GM21515 (cell line): ENCODE results near the gene NMUR1.

ENCODE experiments used
- ATAC-seq: cut with Tn5 transposase; IDR thresholded peaks from one replicate; pipeline ENCODE4 v1.9.1; 2021; ENCODE audit not compliant: unreplicated experiment

Gene NMUR1

DNA sequence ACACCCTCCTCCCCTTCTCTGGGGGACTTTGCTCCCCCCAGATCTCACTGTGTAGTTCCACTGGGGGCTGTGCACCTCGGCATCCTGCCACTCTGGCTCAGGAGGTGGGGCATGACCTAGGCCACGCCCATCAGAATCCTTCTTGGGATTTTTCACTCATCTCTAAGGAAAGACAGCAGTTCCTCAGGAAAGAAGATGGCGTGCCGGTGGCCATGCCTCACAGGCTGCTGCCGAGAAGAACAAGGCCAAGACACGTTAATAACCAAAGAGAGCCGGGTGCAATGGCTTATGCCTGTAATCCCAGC lies 3.2 kb downstream of the NMUR1 start:
- ATAC-seq = no peak

DNA sequence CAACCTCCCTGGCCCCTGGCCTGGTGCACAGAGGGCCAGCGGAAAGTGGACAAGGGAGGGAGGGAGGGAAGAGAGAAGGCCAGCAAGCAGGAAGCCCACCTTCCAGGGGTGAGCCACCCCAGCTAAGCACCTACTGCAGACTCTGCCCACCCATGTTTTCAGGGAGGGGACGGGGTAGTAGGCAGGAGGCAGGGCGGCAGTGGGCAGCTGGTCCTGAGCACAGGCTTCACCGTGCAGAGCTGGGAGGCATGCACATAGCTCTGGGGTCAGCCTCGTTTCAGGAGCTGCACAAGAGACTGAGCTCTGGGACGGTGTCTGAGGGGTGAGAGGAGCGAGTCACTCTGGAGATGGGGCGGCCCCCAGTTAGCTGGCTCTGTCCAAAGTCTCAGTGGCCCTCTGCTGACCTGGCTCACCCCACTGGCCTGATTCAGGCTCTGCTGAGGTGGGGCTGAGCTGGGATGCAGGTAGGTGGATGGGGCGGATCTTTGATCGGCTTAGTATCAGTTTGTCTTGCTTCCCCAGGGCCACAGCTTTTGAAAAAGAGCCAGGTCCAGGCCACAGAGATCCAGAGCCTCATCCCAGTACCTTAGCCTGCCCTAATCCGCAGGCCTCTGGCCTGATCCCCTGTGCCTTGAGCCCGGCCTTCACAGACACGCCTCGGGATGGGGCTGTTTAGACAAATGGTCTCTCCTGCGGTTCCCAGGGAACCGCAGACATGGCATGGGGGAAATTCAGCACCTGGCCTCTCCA lies 3.7 kb downstream of the NMUR1 start:
- ATAC-seq = no peak

DNA sequence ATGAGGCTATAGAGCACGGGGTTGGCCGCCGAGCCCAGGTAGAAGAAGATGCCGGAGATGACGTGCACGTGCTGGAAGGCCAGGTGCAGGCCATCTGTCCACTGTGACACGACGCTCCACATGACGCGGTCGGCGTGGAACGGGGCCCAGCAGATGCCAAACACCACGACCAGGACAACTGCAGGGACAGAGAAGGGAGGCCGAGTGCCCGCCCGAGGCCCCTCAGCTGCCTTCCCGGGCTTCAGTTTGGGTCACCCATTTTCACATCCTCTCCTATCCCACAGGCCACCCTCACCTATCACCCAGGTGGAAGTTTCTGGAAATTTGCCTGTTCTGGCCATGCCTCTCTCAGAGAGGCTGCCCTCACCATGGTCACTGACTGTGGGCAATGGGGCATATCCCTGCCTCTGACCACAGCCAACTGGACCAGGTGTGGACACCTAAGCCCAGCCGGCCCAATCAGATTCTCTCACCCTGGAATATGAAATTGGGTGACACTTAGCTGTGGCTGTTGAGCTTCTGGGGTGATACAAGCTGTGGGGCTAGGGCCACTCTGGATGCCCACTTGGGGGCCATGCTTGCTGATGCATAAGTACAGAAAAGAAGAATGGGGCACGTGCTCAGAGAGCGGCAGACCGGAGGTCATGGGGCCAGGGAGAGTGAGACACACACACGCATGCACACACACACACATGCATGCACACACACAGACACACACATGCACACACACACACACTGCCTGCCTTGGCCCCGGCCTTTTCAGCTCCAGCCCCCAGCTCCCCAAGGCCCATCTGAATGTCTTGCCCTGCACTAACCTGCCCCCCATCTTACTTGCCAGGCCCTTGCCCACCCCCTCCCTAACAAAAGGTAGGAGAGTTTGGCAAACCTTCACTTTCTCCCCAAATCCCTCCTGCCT lies 4.7 kb downstream of the NMUR1 start:
- ATAC-seq = no peak

DNA sequence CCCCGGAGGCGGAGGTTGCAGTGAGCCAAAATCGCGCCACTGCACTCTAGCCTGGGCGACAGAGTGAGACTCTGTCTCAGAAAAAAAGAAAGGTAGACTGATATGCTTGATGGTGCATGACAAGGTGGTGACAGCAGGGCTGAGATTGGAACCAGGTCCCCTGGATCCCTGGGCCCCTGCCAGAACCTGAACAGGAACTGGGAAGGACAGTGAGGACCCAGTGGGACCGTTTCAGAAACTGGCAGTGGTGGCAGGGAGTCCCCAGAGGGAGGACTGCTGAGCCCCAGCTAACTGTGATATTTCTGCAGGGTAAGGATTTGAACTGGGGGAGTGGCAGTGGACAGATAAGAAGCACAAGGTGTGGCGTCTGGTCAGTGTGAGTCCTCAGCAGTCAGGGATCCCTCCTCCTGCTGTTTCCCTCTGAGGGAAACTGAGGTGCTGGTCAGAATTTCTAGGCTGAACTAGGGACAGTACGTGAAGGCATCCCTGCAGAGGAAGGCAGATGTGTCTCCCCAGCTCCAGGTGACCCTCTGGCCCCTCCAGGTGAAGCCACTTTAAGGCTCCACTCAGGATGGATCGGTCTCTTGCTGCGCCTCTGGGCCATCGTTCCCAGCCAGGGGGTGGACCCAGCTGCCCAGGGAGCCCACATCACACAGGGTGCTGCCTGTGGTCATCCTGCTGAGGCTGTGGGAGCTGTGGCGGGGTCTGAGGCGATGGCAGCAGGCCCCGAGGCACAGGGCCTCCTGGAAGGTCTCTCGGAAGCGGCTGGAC lies 5.6 kb downstream of the NMUR1 start:
- no peak for ATAC-seq

DNA sequence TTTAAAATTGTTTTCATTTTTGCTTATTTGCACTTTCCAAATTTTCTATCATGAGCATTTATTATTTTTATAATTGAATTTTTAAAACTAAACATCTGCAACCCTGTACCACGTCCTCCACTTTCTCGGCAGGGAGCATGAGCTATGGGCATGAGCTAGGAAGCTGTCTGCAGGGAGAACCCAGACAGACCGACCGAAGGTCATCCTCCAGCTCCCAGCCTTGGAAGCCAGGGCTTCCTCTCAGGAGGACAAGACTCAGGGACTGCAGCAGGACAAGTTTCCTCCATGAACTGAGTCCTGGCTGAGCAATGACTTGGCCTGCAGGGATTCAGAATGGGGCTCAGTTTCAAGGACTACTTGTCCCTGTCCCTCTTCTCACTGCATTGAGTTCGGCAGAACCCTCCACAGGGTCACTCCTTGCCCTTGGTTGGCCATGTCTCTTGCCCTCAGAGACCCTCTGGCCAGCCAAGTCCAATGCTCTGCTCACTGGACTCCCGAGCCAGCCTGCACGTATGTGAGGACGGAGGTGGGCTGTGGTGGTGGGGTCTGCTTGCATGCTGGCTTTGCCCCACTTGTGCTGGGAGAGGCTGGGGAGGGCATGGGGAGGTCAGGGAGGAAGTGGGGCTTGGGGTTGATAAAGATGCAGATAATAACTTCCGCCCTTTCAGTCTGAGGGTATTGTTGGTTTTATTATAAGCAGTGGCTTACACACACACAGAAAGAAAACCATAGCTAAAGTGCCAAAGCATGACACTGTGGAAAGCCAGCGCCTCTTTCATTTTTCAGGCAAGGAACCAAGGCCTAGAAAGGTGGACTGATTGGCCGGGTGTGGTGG lies 6.6 kb downstream of the NMUR1 start:
- ATAC-seq = no peak

DNA sequence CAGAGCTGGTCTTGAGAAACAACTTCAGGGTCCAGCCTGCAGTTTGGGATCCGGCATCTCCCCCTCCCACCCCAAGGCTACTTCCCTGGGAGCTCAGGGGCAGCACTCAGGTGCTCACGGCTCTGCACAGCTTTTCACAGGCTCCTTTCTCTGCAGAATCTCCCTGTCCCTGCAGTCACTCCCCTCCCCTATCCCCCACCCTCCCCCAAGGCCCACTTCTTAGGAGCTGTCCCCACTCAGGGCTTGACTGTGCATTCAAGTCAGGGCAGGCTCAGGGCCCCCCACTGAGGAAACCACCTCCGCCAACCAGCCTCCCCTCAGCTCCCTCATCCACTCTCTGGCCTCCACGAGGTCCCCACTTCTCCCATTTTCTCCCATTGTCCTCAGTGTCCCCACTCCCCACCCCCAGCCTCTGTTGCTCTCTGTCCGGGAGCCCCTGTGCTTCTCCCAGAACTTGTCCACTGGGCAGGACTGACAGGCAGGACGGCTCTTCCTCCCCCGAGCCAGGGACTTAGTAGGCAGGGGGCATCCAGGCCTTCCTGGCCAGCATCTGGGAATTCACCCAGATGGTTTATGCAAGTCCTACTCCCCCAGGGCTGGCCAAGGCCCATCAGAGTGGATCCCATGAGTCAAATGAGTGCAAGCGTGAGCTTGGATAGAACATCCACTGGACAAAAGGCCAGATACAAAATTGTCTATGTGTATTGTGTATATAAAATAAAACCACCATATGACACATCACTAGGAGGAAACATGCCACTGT lies 7.6 kb downstream of the NMUR1 start:
- ATAC-seq = no peak

DNA sequence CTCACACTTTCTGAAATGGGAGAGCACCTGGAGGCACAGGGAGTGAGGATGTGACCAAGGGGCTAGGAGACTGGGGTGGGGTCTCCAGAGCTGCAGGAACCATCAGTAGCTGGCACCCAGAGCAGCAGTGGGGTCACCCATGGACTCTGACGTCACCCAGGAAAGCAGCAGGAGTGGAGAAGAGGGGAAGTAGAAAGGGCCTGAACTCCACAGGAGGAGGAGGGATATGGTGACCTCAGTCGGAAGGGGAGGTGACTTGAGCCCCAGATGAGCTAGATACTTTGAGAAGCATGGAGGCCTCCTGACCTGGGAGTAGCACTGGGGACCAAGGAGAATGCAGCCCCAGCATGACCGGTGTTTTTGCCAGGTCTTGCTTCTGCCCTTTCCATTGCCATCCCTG lies 8.8 kb downstream of the NMUR1 start:
- no peak for ATAC-seq

DNA sequence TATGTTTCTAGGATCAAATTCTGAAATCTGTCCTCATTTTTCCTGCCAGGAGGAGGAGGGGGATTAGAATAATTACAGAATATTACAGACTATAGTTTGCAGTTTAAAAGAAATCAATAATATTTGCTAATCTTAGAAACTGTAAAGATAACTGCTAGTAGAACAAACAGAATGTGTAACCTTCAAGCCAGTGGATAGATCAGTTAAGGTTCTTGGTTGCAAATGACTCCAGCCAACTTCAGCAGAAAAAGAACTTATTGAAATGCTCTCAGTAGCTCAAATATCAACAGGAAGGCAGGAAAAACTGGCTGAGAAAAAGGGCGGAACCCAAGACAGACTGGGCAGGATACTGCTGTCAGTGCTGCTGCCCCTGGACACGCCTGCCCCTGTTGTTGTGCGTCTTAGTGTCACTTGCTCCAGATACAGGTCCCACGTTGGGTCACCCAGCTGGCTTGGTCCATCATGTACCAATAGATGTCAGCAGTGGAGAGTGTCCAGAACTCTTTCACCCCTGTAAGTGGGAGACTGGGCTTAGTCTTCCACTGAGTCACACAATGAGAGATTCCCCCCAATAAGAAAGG lies 10.2 kb downstream of the NMUR1 start:
- ATAC-seq = no peak

DNA sequence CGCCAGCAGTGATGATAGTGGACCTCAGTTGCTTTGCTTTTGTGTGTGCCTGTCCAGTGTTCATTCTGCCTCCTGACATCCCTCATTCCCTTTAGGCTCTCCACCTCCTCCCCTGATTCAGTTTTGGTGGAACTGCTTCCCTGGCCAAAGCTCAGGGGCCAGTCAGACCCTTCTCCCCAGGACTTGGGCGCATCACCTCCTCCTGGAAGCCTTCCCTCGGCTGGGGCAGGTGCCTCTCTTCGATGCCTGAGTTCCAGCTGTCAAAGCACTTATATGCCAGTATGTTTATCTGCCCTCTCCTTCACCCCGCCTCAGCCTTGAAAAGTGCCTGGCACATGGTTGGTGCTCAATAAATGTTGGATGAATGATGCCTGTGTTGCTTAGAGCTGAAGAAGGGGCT lies 11.5 kb downstream of the NMUR1 start:
- ATAC-seq = no peak

DNA sequence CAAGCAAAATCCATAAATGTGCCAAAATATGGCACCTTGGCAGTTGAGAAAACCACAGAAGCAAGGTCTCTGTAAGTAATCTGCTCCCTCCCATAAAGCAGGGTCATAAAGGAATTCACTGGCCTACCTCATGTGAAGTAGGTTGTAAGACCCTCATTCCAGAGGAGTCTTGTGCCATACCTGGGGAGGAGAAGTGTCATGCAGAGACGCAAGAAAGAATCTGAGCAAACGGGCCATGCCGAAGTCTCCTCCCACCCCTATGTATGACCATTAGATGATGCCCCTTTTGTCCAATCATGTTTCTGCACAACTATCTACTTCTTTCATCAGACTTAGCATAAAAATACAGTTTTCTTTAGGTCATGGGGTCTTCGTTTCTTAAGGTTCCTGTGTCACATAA lies 14.6 kb downstream of the NMUR1 start:
- ATAC-seq = no peak

DNA sequence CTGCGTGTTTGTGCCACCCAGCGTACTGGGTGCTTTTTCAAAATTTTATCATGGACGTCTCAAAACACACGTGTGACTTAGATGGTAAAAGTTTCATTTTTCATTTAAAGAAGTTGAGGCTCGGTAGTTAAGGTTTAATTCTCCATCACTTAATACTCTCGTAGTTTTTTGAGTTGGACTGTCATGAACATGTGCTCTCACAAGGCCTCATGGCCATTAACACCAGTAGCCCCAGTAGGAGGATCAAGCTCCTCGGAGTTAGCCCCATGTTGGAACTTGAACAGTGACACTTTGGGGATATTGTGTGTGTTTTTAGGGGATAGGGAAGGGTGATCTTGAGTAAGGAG lies 15.3 kb downstream of the NMUR1 start:
- no peak for ATAC-seq

DNA sequence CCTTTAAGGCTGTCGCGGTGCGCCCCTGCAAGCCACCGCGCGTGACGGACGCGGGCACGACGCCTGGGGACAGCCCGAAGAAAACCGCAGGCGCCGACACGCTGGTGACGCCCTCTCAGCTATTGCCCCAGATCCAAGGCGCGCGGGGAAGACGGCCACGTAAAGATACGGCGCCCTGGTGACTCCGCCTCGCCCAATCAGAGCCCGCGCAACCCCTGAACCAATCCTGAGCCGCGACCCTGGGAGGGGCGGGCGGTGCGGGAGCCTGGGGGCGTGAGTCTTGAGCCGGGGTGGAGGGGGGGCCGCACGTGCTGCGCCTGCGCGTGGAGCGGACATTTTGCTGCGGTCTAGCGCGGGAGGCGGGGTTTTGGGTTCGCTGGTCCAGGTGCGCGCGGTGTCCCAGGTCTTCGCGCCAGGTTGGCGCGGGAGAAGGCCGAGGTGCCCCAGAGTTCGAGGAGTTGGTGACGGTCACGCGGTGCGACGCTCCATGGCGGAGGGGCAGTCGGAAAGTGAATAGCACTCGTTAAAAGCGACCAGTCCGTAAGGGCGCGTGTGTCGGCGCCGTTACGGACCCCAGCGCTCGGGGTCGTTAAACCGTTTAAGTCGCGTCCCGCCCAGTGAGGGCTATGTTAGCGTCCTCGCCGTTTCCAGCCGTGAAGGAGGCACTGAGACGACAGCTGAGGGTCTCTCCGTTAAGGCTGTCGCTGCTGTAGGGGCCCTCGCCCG lies 15.9 kb downstream of the NMUR1 start:
- ATAC-seq = peak; percentile 97

DNA sequence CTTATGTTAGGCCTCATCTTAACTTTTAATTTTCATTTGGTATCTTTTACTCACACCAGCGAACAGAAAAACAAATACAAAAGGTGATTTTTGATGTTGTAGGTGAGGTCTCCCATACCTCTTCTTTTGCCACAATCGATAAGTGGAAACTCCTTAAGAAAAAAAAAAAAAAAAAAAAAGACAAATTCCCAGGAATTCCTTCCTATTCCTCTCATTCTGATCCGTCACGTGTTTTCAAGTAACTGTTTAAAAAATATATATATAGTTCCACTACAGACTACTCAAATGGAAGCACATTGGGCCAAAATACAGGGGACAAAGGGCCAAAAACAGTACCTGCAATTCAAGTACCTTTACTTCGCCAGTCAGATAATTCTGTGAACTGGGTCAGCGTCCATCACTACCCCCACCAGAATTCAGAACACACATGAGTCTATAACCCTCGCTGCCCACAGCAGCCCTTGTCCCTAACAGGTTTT lies 16.5 kb downstream of the NMUR1 start:
- ATAC-seq = no peak

DNA sequence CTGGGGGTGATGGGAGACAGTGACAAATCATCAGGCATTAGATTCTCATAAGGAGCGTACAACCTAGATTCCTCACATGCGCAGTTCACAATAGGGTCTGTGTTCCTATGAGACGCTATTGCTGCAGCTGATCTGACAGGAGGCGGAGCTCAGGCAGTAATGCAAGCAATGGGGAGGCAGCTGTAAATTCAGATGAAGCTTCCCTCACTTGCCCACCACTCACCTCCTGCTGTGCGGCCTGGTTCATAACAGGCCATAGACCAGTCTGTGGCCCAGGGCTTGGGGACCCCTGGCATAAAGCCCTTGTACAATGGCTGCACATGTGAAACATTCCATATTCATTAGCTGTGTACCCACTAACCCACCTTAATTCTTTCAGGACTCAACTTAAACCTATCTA lies 18.0 kb downstream of the NMUR1 start:
- ATAC-seq = no peak

DNA sequence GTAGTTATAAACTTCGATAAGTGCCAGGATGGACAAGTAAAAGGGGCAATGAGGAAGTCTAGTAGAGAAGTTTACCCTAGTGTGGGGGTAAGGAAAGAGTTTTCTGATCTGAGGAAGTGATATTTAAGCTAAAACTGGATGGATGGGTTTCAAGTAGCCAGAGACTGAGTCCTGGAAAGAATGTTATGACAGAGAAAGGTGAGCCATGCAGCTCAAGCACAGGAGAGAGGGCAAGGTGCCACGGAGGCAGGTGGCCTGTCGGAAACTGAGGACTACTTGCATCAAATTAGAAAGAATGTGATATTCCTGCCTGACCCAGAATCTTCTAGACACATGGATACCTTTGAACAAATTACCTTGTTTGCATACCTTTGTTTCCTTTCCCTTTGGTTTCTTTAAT lies 26.5 kb downstream of the NMUR1 start:
- no peak for ATAC-seq

DNA sequence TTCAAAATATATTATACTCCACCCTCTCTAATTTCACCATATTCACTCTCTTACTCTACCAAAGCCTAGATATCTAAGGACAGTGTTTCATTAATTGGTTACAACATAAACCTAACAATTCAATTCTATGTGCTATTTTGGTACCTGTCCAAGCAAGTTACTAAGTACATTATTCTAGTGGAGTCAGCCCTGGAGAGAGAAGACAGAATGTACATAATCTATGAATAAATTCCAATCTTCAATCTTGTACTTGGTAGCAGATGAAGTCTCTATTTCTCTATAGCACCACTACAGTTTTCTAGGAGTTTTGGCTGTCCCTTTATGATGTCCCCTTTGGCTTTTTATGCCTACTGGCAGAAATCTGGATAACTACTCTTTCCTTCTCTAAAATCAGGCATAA lies 27.6 kb downstream of the NMUR1 start:
- no peak for ATAC-seq

DNA sequence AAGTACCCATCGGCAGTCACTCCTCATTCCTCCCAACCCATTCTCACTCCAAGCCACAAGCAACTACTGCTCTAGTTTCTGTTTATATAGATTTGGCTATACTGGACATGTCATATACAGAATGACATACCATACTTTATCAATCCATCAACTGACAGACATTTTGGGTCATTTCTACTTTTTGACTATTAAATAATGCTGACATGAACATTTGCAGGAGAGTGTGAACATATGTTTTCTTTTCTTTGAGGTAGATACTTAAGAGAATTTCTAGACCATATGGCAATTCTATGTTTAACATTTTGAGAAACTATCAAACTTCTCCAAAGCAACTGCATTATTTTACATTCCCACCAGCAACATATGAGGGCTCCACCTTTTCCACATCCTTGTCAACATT lies 32.6 kb downstream of the NMUR1 start:
- ATAC-seq = no peak

DNA sequence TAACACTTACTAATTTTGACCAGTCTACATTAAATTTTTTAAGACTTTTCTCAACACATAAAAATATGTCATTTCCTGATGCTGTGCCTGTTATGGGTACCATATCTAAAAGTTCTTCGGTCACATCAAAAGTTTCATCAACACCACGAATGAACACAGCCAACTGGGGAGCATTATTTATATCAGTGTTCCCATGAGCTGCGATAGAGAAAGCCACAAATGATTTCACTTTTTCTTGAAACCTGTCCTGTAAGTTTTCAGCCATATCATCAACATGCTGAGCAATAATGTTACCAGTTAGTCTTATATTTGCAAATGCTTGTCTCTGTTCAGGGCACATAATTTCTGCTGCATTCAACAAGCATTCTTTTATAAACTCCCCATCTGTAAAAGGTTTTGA lies 35.6 kb downstream of the NMUR1 start:
- no peak for ATAC-seq

DNA sequence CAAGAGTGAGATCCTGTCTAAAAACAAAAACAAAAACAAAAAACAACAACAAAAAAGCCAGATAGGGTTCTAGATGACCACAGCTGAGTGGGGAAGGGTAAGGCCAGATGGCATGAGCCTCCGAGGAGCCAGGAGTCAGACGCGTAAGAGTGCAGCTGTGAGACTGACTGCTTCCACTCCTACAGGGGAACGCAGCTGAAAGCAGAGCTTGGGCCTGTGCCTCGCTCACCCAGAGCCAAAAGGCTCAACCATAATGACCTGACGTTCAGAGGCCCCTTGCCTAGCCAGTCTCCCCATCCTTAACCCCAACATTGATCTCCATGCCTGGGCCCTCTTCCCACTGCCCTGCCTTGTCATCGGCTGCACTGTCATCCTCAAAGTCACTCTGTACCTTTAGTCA lies 39.4 kb downstream of the NMUR1 start:
- no peak for ATAC-seq
